SU-DHL-6 (cell line): ENCODE results near the gene ZC3H7B.

ENCODE experiments used
- H2AFZ ChIP-seq: fragments of 200-600 bp; sonication (generic); 2 replicates; pipeline ENCODE4 v1.6.1; 2014; ENCODE audit warnings: low read depth, mild to moderate bottlenecking, moderate library complexity, mixed read lengths, antibody characterized with exemption, low read length; ENCODE audit not compliant: severe bottlenecking
- H3F3A ChIP-seq: fragments of 200-600 bp; shearing (Covaris generic); 2 replicates; pipeline ENCODE4 v1.6.0; 2016; ENCODE audit warnings: antibody characterized with exemption, mild to moderate bottlenecking; ENCODE audit not compliant: insufficient read depth
- H3K27ac ChIP-seq: fragments of 200-600 bp; sonication (generic); 2 replicates; pipeline ENCODE4 v1.5.1; 2016; ENCODE audit warnings: low read depth, mild to moderate bottlenecking, low read length, moderate library complexity, mixed read lengths
- H3K27me3 ChIP-seq: fragments of 200-600 bp; sonication (generic), shearing (Covaris generic); 2 replicates; pipeline ENCODE4 v1.6.0; 2014; ENCODE audit warnings: mild to moderate bottlenecking, low read length
- H3K36me3 ChIP-seq: fragments of 200-600 bp; sonication (generic); 2 replicates; pipeline ENCODE4 v1.6.1; 2014; ENCODE audit warnings: mild to moderate bottlenecking, low read length, mixed read lengths
- H3K4me2 ChIP-seq: fragments of 300-600, 200-600 bp; shearing (Covaris generic), sonication (generic); 2 replicates; pipeline ENCODE4 v1.6.0; 2014; ENCODE audit warnings: low read length, low read depth, mild to moderate bottlenecking; ENCODE audit not compliant: poor library complexity, severe bottlenecking
- H3K4me3 ChIP-seq: fragments of 200-600 bp; sonication (generic); 2 replicates; pipeline ENCODE4 v1.5.1; 2014; ENCODE audit warnings: antibody characterized with exemption, low read length, mild to moderate bottlenecking, mixed read lengths; ENCODE audit not compliant: insufficient read depth, poor library complexity, severe bottlenecking
- H3K79me2 ChIP-seq: fragments of 200-600 bp; sonication (generic); 2 replicates; pipeline ENCODE4 v1.6.1; 2014; ENCODE audit warnings: mild to moderate bottlenecking, low read length, moderate library complexity; ENCODE audit not compliant: insufficient read depth
- H3K9ac ChIP-seq: fragments of 200-600 bp; sonication (generic); 2 replicates; pipeline ENCODE4 v1.7.0; 2014; ENCODE audit warnings: mild to moderate bottlenecking, low read length
- H3K9me2 ChIP-seq: fragments of 200-600 bp; sonication (generic); replicated peaks from 2 replicates; pipeline ENCODE4 v1.6.1; 2014; ENCODE audit warnings: low read length; ENCODE audit not compliant: insufficient read depth
- H3K9me3 ChIP-seq: fragments of 200-600 bp; sonication (generic); 2 replicates; pipeline ENCODE4 v1.6.1; 2014; ENCODE audit warnings: low read length, mixed read lengths; ENCODE audit not compliant: insufficient read depth
- H4K20me1 ChIP-seq: fragments of 200-600 bp; sonication (generic); 2 replicates; pipeline ENCODE4 v1.6.1; 2014; ENCODE audit warnings: low read depth, mild to moderate bottlenecking, antibody characterized with exemption, low read length, moderate library complexity, mixed read lengths
- CTCF ChIP-seq: fragments of 200-600 bp; sonication (generic); IDR thresholded peaks from one replicate; pipeline ENCODE4 v1.5.1; 2017; ENCODE audit warnings: antibody characterized with exemption, mild to moderate bottlenecking, low read length, moderate library complexity; ENCODE audit not compliant: insufficient read depth, poor library complexity, severe bottlenecking
- EZH2phosphoT487 ChIP-seq: fragments of 200-600 bp; sonication (generic), shearing (Covaris generic); conservative IDR thresholded peaks from 2 replicates; pipeline ENCODE4 v1.6.1; 2018; ENCODE audit warnings: mild to moderate bottlenecking, antibody characterized with exemption, low read length, moderate library complexity, mixed read lengths

Gene ZC3H7B

DNA sequence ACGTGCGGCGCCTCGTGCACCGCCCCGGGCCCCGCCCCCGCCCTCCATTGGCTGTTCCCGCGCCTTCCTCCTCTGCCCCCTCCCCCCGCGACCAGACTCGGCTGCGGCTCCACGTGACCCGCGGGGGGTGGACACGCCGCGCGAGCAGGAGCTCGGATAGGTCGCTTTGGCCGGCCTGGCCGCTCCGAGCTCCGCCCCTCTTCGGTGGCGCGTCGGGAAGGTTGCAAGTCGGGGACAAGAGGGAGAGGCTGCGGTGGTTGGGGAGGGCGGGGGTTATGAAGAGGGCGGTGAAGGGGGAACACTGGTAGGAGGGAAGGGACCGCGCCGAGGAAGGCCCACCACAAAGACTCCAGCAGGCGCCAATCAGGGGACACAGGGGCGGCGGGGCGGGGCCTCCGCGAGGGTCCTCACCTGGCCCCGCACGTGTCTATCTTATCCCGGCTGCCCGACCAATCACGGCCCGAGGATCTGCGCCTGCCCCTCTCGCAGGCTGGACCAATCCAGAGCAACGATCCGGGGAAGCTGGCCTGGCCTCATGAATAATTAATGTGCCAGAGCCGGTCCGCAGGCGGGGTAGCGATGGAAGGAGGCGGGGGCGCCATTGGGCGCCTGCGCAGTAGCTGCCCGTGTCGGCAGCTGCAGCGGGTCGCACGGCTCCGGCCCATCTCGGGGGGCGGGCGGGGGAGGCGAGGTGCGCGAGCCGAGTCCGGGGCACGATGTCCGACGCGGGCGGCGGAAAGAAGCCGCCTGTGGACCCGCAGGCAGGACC lies 80.2 kb downstream of the ZC3H7B start, which contains the start of gene TEF:
Gene TEF, plus strand, starts transcription at position 614 of the 769 bp plus-strand sequence. Its CDS starts 103 bp downstream, at position 717.
- H3K4me2 ChIP-seq = peak within 1 kb of the TSS; percentile 92
- peak within 1 kb of the TSS; percentile 85 for H3K4me3 ChIP-seq
- peak within 1 kb of the TSS; percentile 75 for H3K9ac ChIP-seq
- no peaks in the 10 kb centered on the region for H3K27me3 ChIP-seq
- no peaks in the 10 kb centered on the region for H4K20me1 ChIP-seq
- no peaks in the 10 kb centered on the region for H3K79me2 ChIP-seq
- H3K9me2 ChIP-seq = no peaks in the 10 kb centered on the region
- no peaks in the 10 kb centered on the region for H3F3A ChIP-seq
- H2AFZ ChIP-seq = peak within 1 kb of the TSS; percentile 72
- peak within 1 kb of the TSS; percentile 64 for H3K27ac ChIP-seq
- TF ChIP-seq EZH2phosphoT487 (no peak), CTCF (no peak)
- H3K9me3 ChIP-seq = no peaks in the 10 kb centered on the region
- H3K36me3 ChIP-seq = no peaks in the 10 kb centered on the region

DNA sequence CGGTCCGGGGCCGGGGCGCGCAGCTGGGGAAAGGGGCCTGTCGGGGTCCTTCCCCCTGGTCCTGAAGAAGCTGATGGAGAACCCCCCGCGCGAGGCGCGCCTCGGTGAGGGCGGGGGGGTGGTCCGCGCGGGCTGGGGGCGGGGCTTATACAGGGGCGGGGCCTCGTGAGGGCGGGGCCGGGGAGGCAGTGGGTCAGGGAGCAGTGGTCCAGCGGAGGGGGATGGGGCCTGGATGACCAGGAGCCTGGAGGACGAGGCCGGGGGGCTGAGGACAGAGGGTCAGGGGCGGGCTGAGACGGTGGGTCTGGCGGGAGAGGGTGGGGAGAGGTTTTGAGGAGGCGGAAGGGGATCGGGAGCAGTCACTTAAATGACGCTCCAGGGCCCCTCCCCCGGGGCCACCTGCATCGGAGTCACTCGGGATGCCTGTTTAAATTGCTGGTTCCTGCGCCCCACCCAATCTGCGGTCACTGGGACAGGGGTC lies 80.8 kb downstream of the ZC3H7B start:
- H3K36me3 ChIP-seq = no peaks in the 10 kb centered on the region
- peak overlapping the region; percentile 71 for H2AFZ ChIP-seq
- H3K4me3 ChIP-seq = peak overlapping the region; percentile 85
- no peaks in the 10 kb centered on the region for H3F3A ChIP-seq
- H4K20me1 ChIP-seq = no peaks in the 10 kb centered on the region
- peak overlapping the region; percentile 92 for H3K4me2 ChIP-seq
- H3K79me2 ChIP-seq = no peaks in the 10 kb centered on the region
- peak overlapping the region; percentile 61 for H3K27ac ChIP-seq
- H3K27me3 ChIP-seq = no peaks in the 10 kb centered on the region
- H3K9me3 ChIP-seq = no peaks in the 10 kb centered on the region
- H3K9me2 ChIP-seq = no peaks in the 10 kb centered on the region
- peak overlapping the region; percentile 75 for H3K9ac ChIP-seq
- no peak for TF ChIP-seq EZH2phosphoT487
- no peak for TF ChIP-seq CTCF

DNA sequence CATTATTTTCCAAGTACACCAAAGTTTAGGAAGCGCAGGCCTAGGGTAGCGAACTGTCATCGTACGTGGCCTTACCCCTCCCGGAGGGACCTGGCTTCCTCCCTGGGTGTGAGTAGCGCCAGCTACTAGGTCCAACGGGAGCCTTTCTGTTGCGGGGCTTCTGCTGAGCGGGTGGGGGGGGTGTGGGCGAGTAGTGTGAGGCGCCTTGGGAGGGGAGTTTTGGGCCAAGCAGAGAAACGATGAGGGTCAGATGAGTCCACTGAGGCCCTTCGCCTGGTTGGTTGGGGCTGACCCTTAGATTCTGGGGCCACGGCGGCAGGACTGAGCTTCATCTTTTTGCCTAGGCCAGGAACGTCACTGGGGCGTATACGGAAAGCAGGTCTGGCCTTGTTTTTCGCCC lies 81.3 kb downstream of the ZC3H7B start:
- Histone ChIP-seq H3K9me2 (no peaks in the 10 kb centered on the region), H2AFZ (peak overlapping the region; percentile 71)

More for the DNA sequence above, 81.3 kb downstream of the ZC3H7B start:
- H3K79me2 ChIP-seq = no peaks in the 10 kb centered on the region
- H3K36me3 ChIP-seq = no peaks in the 10 kb centered on the region
- H3K9me3 ChIP-seq = no peaks in the 10 kb centered on the region
- no peak overlapping the region for H3K27ac ChIP-seq
- H4K20me1 ChIP-seq = no peaks in the 10 kb centered on the region
- peak overlapping the region; percentile 92 for H3K4me2 ChIP-seq
- no peaks in the 10 kb centered on the region for H3K27me3 ChIP-seq
- H3K9ac ChIP-seq = peak overlapping the region; percentile 75
- peak overlapping the region; percentile 85 for H3K4me3 ChIP-seq
- H3F3A ChIP-seq = no peaks in the 10 kb centered on the region
- TF ChIP-seq EZH2phosphoT487 (no peak), CTCF (no peak)
